Right renal cortex interstitium (tissue), 3 donors: ENCODE results near the gene DONSON. TPM values are rescaled to one million over a fixed set of nuclear protein-coding genes. Genes with fewer than 3 reads are reported as not detected.
A peak's percentile ranks its signal among the peaks of the same experiment; 100 is the strongest.
"Not testable (repeated sequence)": the region's sequence is repeated elsewhere in the genome, so short reads cannot be mapped to it uniquely, and the experiment has no call there.

Experiments
- DNase-seq, 3 donors: peaks; one replicate each; pipeline ENCODE4 v3.0.0-alpha.2; 2013; ENCODE audit warnings: low read depth in 3 of 3, low spot score in 2 of 3
- polyA plus RNA-seq, 3 donors: library from polyadenylated mRNA; unstranded; fragments of 120-200 nt; gene quantifications; one replicate each; pipeline ENCODE4 v1.2.1, GENCODE V29; 2013; ENCODE audit not compliant: insufficient read length in 3 of 3

Gene DONSON, protein sequence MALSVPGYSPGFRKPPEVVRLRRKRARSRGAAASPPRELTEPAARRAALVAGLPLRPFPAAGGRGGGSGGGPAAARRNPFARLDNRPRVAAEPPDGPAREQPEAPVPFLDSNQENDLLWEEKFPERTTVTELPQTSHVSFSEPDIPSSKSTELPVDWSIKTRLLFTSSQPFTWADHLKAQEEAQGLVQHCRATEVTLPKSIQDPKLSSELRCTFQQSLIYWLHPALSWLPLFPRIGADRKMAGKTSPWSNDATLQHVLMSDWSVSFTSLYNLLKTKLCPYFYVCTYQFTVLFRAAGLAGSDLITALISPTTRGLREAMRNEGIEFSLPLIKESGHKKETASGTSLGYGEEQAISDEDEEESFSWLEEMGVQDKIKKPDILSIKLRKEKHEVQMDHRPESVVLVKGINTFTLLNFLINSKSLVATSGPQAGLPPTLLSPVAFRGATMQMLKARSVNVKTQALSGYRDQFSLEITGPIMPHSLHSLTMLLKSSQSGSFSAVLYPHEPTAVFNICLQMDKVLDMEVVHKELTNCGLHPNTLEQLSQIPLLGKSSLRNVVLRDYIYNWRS
- polyA plus RNA-seq, result 10 to 100 TPM; 31.0 to 36.9 (median 32.5) TPM

DNA sequence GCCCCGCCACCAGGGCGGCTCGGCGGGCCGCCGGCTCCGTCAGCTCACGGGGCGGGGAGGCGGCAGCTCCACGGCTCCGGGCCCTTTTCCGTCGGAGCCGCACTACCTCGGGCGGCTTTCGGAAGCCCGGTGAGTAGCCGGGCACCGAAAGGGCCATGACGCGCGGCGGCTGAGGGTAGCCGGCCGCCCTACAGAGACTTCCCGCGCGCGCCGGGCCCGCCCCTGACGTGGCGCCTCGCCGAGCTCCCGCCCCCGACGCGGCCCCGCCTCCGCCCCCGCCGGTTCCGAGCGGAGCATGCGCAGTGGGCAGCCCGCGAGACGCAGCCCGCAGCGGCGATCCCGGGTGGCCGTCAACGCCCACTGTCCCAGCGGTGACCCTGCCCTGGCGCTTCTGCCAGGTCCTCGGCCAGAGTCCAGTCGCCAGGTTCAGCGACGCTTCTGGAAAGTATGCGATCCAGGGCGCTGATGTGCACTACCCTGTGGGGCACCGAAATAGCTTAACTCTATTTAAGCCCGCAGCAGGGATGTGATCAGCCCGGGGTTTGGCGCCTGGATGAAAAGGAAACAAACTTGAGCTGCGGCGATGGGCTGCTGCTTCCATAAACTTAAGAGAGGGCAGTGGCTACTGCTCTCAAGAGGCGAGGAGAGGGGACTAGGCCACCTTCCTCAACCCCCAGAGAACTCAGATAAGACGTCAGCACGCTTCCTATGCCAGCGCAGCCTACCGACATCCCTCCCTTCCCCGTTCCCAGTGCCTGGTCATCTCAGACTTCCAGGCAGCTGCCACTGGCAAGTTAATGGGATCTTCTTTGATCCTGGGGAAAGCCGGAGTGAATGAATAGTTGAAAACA, at the start of gene DONSON:
DONSON (minus strand) TSS at position 200 of the 851 bp plus-strand sequence; CDS start at position 157, 43 bp downstream.
- peak; percentile 74 to 82 (median 74) for DNase-seq

DNA sequence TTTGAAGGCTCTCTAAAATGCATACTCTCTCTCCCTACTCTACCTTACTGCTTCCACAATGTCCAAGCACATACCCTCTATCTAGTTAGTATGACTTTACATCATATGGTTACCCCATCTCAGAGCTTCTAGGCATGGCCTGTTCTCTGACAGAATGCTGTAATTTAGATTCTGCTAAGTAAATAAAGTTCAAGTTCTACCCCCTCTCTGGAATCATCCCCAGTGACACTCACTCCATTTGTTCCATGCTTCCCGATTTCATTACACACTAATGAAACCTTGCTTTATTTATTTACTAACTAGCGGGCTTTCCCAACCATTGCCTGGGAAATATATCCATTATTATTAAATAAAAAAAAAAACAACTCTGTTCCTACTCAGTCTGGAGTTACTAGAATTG, 45.8 kb upstream of the DONSON start:
- DNase-seq, result no peak

- DNase-seq, result not testable (repeated sequence)
These were observed 37.7 kb upstream of the DONSON start for GRCh38 chr21:33626151-33626550.

DNA sequence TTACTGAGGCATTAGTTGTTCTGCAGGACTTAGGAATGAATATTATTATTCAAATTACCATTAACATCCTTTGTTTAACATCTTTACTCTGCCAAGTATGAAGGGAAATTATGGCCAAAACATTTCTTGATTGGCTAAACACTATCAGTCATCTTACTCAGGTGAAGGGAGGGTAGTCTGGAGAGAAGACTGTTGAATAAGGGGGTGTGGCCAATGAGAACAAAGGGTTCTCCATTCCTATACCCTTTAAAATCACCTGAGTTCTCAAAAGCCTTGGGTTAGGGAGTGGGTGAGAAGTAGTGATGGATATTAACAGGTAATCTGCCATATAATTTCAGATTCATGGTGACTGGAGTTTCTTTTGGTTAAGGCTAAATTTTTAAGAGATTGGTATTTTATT, 33.8 kb upstream of the DONSON start:
- no peak for DNase-seq

GRCh38 chr21:33619726-33620125, 31.2 kb upstream of the DONSON start:
- no peak for DNase-seq

GRCh38 chr21:33618407-33618806, 29.9 kb upstream of the DONSON start:
- DNase-seq, result no peak

DNA sequence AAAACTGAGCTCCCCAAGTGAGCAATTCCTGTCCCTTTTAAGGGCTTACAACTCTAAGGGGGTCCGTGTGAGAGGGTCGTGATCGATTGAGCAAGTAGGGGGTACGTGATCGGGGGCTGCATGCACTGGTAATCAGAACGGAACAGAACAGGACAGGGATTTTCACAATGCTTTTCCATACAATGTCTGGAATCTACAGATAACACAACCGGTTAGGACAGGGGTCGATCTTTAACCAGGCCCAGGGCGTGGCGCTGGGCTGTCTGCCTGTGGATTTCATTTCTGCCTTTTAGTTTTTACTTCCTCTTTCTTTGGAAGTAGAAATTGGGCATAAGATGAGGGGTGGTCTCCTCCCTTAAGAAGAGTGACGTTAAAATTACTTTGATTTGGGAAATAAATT, 29.1 kb upstream of the DONSON start:
- DNase-seq, result not testable (repeated sequence)

DNA sequence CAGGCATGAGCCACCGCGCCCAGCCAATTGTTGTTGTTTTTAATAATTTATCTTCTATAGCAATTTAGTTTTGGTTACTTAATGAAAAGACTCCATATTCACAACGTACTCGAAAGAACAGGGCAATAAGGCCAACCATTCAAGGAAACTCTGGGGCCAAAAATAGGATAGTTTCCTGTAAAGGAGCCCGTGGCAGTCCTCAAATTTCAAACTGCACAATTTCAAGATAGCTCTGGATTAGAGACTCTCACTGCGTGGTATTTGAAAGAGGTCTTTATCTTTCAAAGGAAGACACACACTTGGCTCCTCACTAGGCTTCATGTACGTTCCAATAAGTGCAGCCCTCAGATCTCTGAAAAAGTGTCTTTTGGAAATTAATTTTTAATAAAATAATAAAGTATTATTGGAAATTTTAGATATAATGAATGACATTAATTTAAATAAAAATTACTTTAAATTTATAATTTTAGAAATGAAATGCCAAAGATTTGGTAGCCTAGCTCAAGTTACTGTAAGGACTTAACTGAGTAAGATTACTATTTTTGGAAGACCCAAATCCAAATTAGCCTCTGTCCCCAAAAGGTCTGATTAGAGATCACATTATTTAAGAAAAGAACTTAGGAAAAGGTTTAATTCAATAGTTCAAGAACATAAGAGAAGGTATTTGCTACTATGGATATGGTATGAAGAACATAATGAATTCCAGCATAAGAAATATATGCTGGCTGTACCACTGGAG, 22.7 kb upstream of the DONSON start:
- no peak for DNase-seq

DNA sequence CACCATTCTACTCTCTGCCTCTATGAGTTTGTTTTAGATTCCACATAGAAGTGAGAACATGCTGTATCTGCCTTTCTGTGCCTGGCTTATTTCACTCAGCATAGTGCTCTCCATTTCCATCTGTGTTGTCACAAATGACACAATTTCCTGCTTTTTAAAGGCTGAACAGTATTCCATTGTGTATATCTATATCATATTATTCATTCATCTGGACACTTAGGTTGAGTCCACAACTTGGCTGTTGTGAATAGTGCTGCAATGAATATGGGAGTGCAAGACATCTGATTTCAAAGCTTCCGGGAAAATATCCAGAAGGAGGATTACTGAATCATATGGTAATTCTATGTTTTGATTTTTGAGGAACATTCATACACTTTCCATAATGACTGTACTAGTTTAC, 20.1 kb upstream of the DONSON start:
- DNase-seq, result no peak

- no peak for DNase-seq
These were observed 9.6 kb upstream of the DONSON start for GRCh38 chr21:33598051-33598450.

DNA sequence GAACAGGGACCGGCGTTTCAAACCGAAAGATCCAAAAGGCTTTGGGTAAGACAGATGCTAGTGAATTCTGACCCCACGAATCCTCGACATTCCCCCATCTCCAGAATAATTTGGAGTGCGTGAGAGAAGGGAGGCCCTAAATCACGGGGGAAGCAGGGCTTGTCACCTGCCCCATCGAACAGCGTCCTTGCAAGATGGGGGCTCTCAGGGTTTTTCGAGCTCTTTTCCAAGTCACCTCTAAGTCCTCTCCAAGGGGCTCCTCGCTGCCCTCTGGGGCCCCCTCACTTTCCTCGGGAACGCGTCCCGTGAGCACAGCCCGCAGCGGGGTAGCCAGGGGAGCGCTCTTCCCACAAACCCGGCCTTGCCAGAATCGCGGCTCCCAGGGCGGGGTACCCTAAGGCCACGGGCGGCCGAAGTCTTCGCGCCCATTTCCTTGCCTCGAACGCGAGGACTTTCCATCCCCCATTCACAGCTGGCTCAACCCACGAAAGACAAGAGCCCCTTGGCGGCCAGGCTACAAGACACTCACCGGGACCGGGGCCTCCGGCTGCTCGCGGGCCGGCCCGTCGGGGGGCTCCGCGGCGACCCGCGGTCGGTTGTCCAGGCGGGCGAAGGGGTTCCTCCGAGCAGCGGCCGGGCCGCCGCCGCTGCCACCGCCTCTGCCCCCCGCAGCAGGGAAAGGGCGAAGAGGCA, 546 bp downstream of the DONSON start:
- peak in 2 of 3 donors; percentile 25 to 27 for DNase-seq

GRCh38 chr21:33586927-33587326, 1.6 kb downstream of the DONSON start:
- DNase-seq, result no peak

DNA sequence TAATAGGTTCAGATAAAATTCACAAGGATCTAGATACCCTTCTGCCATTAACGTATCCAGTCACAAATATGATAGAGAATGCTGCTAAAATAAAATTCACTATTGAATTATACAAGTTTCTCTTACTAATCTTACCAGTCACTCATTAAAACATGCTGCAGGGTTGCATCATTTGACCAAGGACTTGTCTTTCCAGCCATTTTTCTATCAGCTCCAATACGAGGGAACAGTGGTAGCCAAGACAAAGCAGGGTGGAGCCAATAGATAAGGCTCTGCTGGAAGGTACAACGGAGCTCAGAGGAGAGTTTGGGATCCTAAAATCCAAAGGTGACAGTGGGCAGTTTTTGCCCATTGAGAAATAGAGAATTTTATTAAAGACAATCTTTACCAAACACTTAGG, 4.0 kb downstream of the DONSON start:
- DNase-seq, result no peak

GRCh38 chr21:33578959-33579542, 9.4 kb downstream of the DONSON start:
- DNase-seq, result no peak

- no peak for DNase-seq
These were observed 10.3 kb downstream of the DONSON start for GRCh38 chr21:33578214-33578613.

- DNase-seq, result not testable (repeated sequence)
These were observed 11.7 kb downstream of the DONSON start for GRCh38 chr21:33576741-33577141.

DNA sequence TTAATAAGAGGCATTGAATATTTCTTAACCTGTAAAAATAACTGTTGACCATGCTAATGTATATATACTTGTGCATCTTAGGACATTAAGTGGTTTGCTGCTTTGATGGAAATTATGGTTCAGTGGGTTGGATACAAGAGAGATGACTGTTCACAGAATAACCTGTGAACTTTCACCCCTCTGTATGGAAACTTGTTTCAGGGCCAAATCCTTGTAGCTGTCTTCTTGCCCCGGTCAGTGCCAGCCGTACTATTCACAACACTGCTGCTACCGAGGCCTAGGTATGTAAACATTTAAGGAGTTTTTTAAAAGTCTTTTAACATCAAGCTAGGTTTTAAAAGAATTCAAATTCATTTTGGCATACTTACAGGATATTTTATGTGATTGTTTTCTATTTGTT, 16.1 kb downstream of the DONSON start:
- no peak for DNase-seq

DNA sequence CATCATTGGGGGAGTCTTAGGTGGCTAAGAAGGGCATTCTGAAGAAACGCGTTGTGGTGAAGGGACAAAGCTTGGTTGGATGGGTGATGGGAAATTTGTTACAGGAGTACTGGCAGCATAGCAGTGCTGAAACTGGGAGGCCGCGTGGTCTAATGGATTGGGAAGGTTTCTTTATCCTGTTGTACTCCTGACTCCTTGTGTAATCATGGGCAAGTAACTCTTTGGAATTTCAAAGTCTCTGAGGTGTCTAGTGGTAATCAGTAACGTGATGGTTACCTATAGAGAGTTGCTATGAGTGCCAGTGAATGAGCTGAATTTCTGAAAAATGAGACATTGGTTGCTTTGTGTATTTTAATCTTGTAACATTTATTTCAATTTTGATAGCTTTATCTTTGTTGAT, 18.5 kb downstream of the DONSON start:
- DNase-seq, result no peak

DNA sequence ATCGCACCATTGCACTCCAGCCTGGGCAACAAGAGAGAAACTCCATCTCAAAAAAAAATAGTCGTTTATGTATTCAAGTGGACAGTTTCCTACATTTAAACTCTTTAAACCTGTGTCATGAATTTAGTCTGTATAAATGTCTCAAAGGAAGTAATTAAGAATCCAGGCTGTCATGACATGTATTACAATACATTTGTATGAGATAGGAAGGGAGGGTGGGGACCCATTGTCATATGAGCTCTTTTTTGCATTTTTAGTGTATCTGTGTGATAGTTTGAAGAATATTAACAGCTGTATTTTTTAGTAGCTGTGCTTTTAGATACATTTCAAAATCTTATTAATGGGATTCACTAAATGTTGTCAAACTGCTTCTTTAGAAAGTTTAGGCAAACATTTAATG, 20.0 kb downstream of the DONSON start:
- no peak for DNase-seq

DNA sequence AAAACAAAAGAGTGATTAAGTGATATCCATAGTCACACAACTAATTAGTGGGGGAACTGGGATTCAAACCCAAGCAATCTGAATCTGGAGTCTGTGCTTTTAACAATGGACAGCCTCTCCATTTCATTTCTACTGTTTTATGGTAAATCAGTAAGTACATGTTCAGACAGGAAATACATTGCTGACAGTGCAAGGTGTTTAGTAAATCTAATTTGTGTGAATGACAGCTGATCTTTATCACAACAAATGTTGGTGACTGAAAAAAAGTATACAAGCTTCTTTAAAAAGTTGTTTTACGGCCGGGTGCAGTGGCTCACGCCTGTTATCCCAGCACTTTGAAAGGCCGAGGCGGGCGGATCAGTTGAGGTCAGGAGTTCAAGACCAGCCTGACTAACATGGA, 20.6 kb downstream of the DONSON start:
- no peak for DNase-seq
